H1 (cell line): ENCODE data around the gene FIS1. TPM values are rescaled to one million over a fixed set of nuclear protein-coding genes. Genes with fewer than 3 reads are reported as not detected.

Experiments
- CTCF ChIA-PET: fragments of 300-600 bp; sonication (Branson Sonifier 250); formaldehyde crosslinking; loops from one replicate; lab custom pipeline; 2021; ENCODE audit not compliant: partially characterized antibody; lab: Charles Lee
- POLR2A ChIA-PET: fragments of 300-600 bp; sonication (Branson Sonifier 250); formaldehyde crosslinking; loops from one replicate; lab custom pipeline; 2021; ENCODE audit warnings: inconsistent platforms; ENCODE audit not compliant: partially characterized antibody; lab: Charles Lee
- DNase-seq, 2 experiments: peaks; one replicate each; pipeline versions ENCODE4 v3.0.0 to v3.0.0-alpha.2; 2010 to 2022; ENCODE audit warnings: low spot score in 2 of 2, low read depth in 1 of 2, mixed read lengths in 1 of 2
- FAIRE-seq: peaks from 2 replicates; lab custom pipeline; 2011; peaks lifted over from hg19 to GRCh38; lab: Jason Lieb, UNC
- H2AFZ ChIP-seq: 2 replicates; pipeline ENCODE4 v1.8.1; 2012; ENCODE audit warnings: low read length, inconsistent platforms
- H2AK5ac ChIP-seq: 2 replicates; pipeline ENCODE4 v1.6.1; 2013; ENCODE audit warnings: low read depth, low read length
- H2BK120ac ChIP-seq: replicated peaks from 2 replicates; pipeline ENCODE3; 2013; ENCODE audit warnings: low read depth, low read length, inconsistent platforms
- H2BK12ac ChIP-seq: 2 replicates; pipeline ENCODE4 v1.6.1; 2013; ENCODE audit warnings: low read depth, low read length
- H2BK15ac ChIP-seq: 2 replicates; pipeline ENCODE4 v1.6.1; 2013; ENCODE audit warnings: low read length
- H2BK20ac ChIP-seq: 2 replicates; pipeline ENCODE4 v1.6.1; 2013; ENCODE audit warnings: low read length
- H2BK5ac ChIP-seq: 2 replicates; pipeline ENCODE4 v1.6.1; 2013; ENCODE audit warnings: low read depth, low read length
- H3K14ac ChIP-seq: 2 replicates; pipeline ENCODE4 v1.6.1; 2013; ENCODE audit warnings: inconsistent platforms; ENCODE audit not compliant: insufficient read length
- H3K18ac ChIP-seq: 2 replicates; pipeline ENCODE4 v1.6.1; 2013; ENCODE audit warnings: low read length; ENCODE audit errors: extremely low read depth
- H3K23ac ChIP-seq: 2 replicates; pipeline ENCODE4 v1.6.1; 2013; ENCODE audit warnings: inconsistent platforms; ENCODE audit not compliant: insufficient read length
- H3K23me2 ChIP-seq: 2 replicates; pipeline ENCODE4 v1.6.1; 2013; ENCODE audit warnings: low read depth, low read length
- H3K27ac ChIP-seq: 2 replicates; pipeline ENCODE4 v1.6.1; 2011; ENCODE audit warnings: low read depth, low read length, inconsistent platforms
- H3K27me3 ChIP-seq, 4 experiments: replicated peaks in 1 of 4; 1 replicate in 1 of 4; 2 replicates in 3 of 4; pipeline versions ENCODE4 v1.6.1 to v1.8.1; 2011 to 2013; ENCODE audit warnings: low read length in 3 of 4, mild to moderate bottlenecking in 3 of 4, inconsistent platforms in 2 of 4, mixed read lengths in 2 of 4, moderate library complexity in 1 of 4; ENCODE audit not compliant: control insufficient read depth in 3 of 4, insufficient read depth in 3 of 4; ENCODE audit errors: extremely low read depth in 1 of 4
- H3K36me3 ChIP-seq, 4 experiments: 2 replicates each; pipeline versions ENCODE4 v1.6.1 to v1.8.1; 2011 to 2013; ENCODE audit warnings: mild to moderate bottlenecking in 4 of 4, low read length in 3 of 4, moderate library complexity in 2 of 4, control low read depth in 1 of 4, inconsistent platforms in 1 of 4; ENCODE audit not compliant: insufficient read depth in 4 of 4, control insufficient read depth in 2 of 4
- H3K4ac ChIP-seq: replicated peaks from 2 replicates; pipeline ENCODE3; 2013; ENCODE audit warnings: low read length, low read depth, mixed read lengths, inconsistent platforms; ENCODE audit not compliant: insufficient read length
- H3K4me1 ChIP-seq, 4 experiments: replicated peaks in 1 of 4; 1 replicate in 1 of 4; 2 replicates in 3 of 4; pipeline versions ENCODE4 v1.6.1 to v1.8.1; 2011 to 2013; ENCODE audit warnings: low read length in 3 of 4, inconsistent platforms in 2 of 4, mixed read lengths in 1 of 4; ENCODE audit not compliant: insufficient read depth in 4 of 4, control insufficient read depth in 3 of 4
- H3K4me2 ChIP-seq, 2 experiments: 2 replicates each; pipeline versions ENCODE4 v1.6.1 to v1.8.1; 2011 to 2013; ENCODE audit warnings: low read depth in 2 of 2, low read length in 2 of 2, control low read depth in 1 of 2, inconsistent platforms in 1 of 2, mild to moderate bottlenecking in 1 of 2; ENCODE audit not compliant: insufficient read depth in 1 of 2
- H3K4me3 ChIP-seq, 4 experiments: fragments of 200-600, 300-600 bp in 1 of 4; sonication (generic), shearing (Covaris generic), sonication (Bioruptor Twin) in 1 of 4; 2 replicates each; pipeline versions ENCODE4 v1.5.1 to v1.8.1; 2011 to 2016; ENCODE audit warnings: low read length in 4 of 4, low read depth in 3 of 4, control low read depth in 2 of 4, inconsistent platforms in 2 of 4, mild to moderate bottlenecking in 2 of 4, mixed read lengths in 1 of 4, moderate library complexity in 1 of 4; ENCODE audit not compliant: insufficient read depth in 2 of 4; ENCODE audit errors: extremely low read depth in 1 of 4
- H3K56ac ChIP-seq: replicated peaks from 2 replicates; pipeline ENCODE3; 2013; ENCODE audit warnings: low read depth, mild to moderate bottlenecking, mixed read lengths, low read length, inconsistent platforms; ENCODE audit not compliant: insufficient read length
- H3K79me1 ChIP-seq: 2 replicates; pipeline ENCODE4 v1.6.1; 2013; ENCODE audit warnings: low read depth, low read length, control low read depth
- H3K79me2 ChIP-seq, 2 experiments: 2 replicates each; pipeline versions ENCODE4 v1.6.1 to v1.8.1; 2012 to 2013; ENCODE audit warnings: low read length in 2 of 2, mild to moderate bottlenecking in 2 of 2, inconsistent platforms in 1 of 2; ENCODE audit not compliant: insufficient read depth in 2 of 2, control insufficient read depth in 1 of 2
- H3K9ac ChIP-seq, 4 experiments: replicated peaks in 1 of 4; 1 replicate in 1 of 4; 2 replicates in 3 of 4; pipeline versions ENCODE4 v1.6.1 to v1.8.1; 2011 to 2013; ENCODE audit warnings: low read depth in 3 of 4, low read length in 3 of 4, control low read depth in 2 of 4, mild to moderate bottlenecking in 2 of 4, moderate library complexity in 2 of 4, inconsistent platforms in 1 of 4; ENCODE audit errors: extremely low read depth in 1 of 4
- H3K9me3 ChIP-seq, 2 experiments: 2 replicates each; pipeline versions ENCODE4 v1.6.1 to v1.8.1; 2012 to 2013; ENCODE audit warnings: mild to moderate bottlenecking in 2 of 2, moderate library complexity in 2 of 2, control low read depth in 1 of 2, inconsistent platforms in 1 of 2, low read depth in 1 of 2, low read length in 1 of 2, mixed read lengths in 1 of 2; ENCODE audit not compliant: insufficient read depth in 2 of 2
- H4K20me1 ChIP-seq, 2 experiments: replicated peaks in 1 of 2; 2 replicates each; pipeline versions ENCODE3 to v1.8.1; 2011 to 2013; ENCODE audit warnings: inconsistent platforms in 2 of 2, low read length in 2 of 2, mild to moderate bottlenecking in 1 of 2; ENCODE audit not compliant: insufficient read depth in 2 of 2, control insufficient read depth in 1 of 2
- H4K5ac ChIP-seq: 2 replicates; pipeline ENCODE4 v1.6.1; 2013; ENCODE audit warnings: low read length, low read depth, mixed read lengths, inconsistent platforms; ENCODE audit not compliant: insufficient read length
- H4K8ac ChIP-seq: 2 replicates; pipeline ENCODE4 v1.8.0; 2013; ENCODE audit warnings: mild to moderate bottlenecking, moderate library complexity, low read length, inconsistent platforms; ENCODE audit not compliant: insufficient read depth; ENCODE audit errors: extremely low read depth
- H4K91ac ChIP-seq: replicated peaks from 2 replicates; pipeline ENCODE3; 2013; ENCODE audit warnings: low read length, mixed read lengths, inconsistent platforms; ENCODE audit not compliant: insufficient read length
- CREB1 ChIP-seq: IDR thresholded peaks from 2 replicates; pipeline ENCODE4 v1.6.1; 2012; ENCODE audit warnings: inconsistent platforms
- EZH2 ChIP-seq: fragments of 200-600 bp; sonication (generic); IDR thresholded peaks from 2 replicates; pipeline ENCODE4 v1.7.1; 2012; ENCODE audit warnings: low read depth, mild to moderate bottlenecking, moderate library complexity, low read length, inconsistent platforms; ENCODE audit not compliant: severe bottlenecking
- NANOG ChIP-seq: IDR thresholded peaks from 2 replicates; pipeline ENCODE4 v1.6.1; 2011; ENCODE audit warnings: low read length, low read depth, mild to moderate bottlenecking, inconsistent platforms; ENCODE audit not compliant: insufficient read depth, poor library complexity, severe bottlenecking
- POU5F1 ChIP-seq: IDR thresholded peaks from 2 replicates; pipeline ENCODE4 v1.6.1; 2011; ENCODE audit warnings: low read depth, mild to moderate bottlenecking, low read length, moderate library complexity
- RBBP5 ChIP-seq: IDR thresholded peaks from 2 replicates; pipeline ENCODE4 v1.7.1; 2012; ENCODE audit warnings: low read depth, mild to moderate bottlenecking, inconsistent platforms, low read length, moderate library complexity, borderline replicate concordance
- RNF2 ChIP-seq: fragments of 200-900, 300-1000 bp; sonication (generic); IDR thresholded peaks from 2 replicates; pipeline ENCODE4 v1.7.1; 2016; ENCODE audit warnings: borderline replicate concordance, low read depth, mild to moderate bottlenecking, antibody characterized with exemption, low read length; ENCODE audit not compliant: poor library complexity, severe bottlenecking; ENCODE audit errors: missing control alignments
- SIRT6 ChIP-seq: IDR thresholded peaks from one replicate; pipeline ENCODE4 v1.7.1; 2012; ENCODE audit warnings: low read length, inconsistent platforms
- SP2 ChIP-seq: IDR thresholded peaks from 2 replicates; pipeline ENCODE4 v1.6.1; 2012; ENCODE audit warnings: mild to moderate bottlenecking, low read length, inconsistent platforms
- WGBS, 2 experiments: shearing (Covaris generic) in 1 of 2; methylation state at CpG; one replicate each; pipeline versions ENCODE4 v1.1.6 to v1.1.7; 2013 to 2015; ENCODE audit warnings: low lambda C conversion rate in 2 of 2, mixed read lengths in 2 of 2, inconsistent platforms in 1 of 2, low coverage in 1 of 2, missing lambda C conversion rate in 1 of 2; ENCODE audit not compliant: insufficient replicate concordance in 2 of 2, insufficient coverage in 1 of 2, insufficient read length in 1 of 2; ENCODE audit errors: extremely low coverage in 1 of 2, missing lambda C conversion rate in 1 of 2; 5-methylcytosine and 5-hydroxymethylcytosine counted together
- polyA plus RNA-seq, 7 experiments: library from polyadenylated mRNA; depleted of rRNA in 3 of 7; stranded (reverse) in 5 of 7; unstranded in 2 of 7; fragments of >200 nt in 5 of 7; fragments of 200-250 nt in 2 of 7; gene quantifications; 1 replicate in 5 of 7; 2 replicates in 1 of 7; 4 replicates in 1 of 7; pipeline versions ENCODE4 v1.2.1 to v1.2.3, GENCODE V29; 2011 to 2013; ENCODE audit warnings: missing spikeins in 2 of 7, mixed read lengths in 2 of 7
- total RNA-seq: library from RNA; stranded (reverse); fragmentation: NEBNext Ultra II Directional; extraction: Animal tissue kit (Norgen Biotek cat#: 25700); gene quantifications from 2 replicates; pipeline ENCODE4 v1.2.1, GENCODE V29; 2021
- TF ChIP-seq, protein P1 (sequence below), 3 experiments: IDR thresholded peaks; 1 replicate in 2 of 3; 2 replicates in 1 of 3; pipeline versions ENCODE4 v1.5.1 to v1.6.1; 2011; ENCODE audit warnings: low read length in 3 of 3, mild to moderate bottlenecking in 3 of 3, inconsistent platforms in 2 of 3, low read depth in 1 of 3, moderate library complexity in 1 of 3; ENCODE audit not compliant: insufficient read depth in 1 of 3; ENCODE audit errors: control extremely low read depth in 1 of 3
- TF ChIP-seq, protein P2 (sequence below): IDR thresholded peaks from 2 replicates; pipeline ENCODE4 v1.6.1; 2011; ENCODE audit warnings: low read depth, mild to moderate bottlenecking, low read length; ENCODE audit not compliant: insufficient read depth

The FIS1 gene
- total and polyA plus RNA-seq, 2 of the 8 experiments (the other 6 are each of a cell fraction or from before 2014, with no cell fraction given): 128 to 195 TPM

DNA sequence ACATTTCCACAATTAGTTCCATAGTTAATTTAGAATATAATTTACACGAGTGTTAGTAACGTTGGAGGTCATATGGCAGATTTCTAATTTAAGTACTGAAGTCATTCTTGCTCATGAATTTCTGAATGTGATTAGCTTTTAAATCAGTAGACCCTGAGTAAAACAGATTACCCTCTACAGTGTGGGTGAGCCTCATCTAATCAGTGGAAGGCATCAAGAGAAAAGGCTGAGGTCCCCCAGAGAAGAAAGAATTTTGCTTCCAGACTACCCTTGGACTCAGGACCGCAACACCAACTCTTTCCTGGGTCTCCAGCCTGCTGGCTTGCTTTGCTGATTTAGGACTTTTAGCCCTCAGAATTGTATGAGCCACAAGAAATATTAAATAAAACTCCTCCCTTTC, 43.6 kb upstream of the FIS1 start:
- Histone ChIP-seq H4K20me1 (no peaks in the 10 kb centered on the region), H3K4me1 (peaks cover 4 to 27% (median 15%) of the 10 kb centered on the region in 4 experiments), H3K23ac (no peak overlapping the region), H2BK15ac (no peak overlapping the region), H3K9ac (no peak overlapping the region), H2BK5ac (no peak overlapping the region), H3K79me2 (peaks cover 0 to 19% of the 10 kb centered on the region in 2 experiments; a peak in 2 of 4 replicates), H2BK120ac (no peak overlapping the region), H2BK12ac (no peak overlapping the region), H3K56ac (no peak overlapping the region), H2AK5ac (no peak overlapping the region), H4K91ac (no peak overlapping the region), H3K23me2 (peaks cover 4% of the 10 kb centered on the region; the same call in 1 of the 2 replicates), H2AFZ (no peak overlapping the region), H3K4ac (no peak overlapping the region), H3K27ac (no peak overlapping the region), H3K27me3 (no peaks in the 10 kb centered on the region), H2BK20ac (no peak overlapping the region), H3K4me2 (peak overlapping the region; percentile 34 to 65), H3K79me1 (peaks cover 5% of the 10 kb centered on the region; the same call in 1 of the 2 replicates), H3K36me3 (peaks cover 0 to 8% (median 5%) of the 10 kb centered on the region in 4 experiments; a peak in 3 of 8 replicates), H3K4me3 (peak overlapping the region; percentile 8 to 62 (median 26); a peak in 3 of 8 replicates), H3K9me3 (no peaks in the 10 kb centered on the region), H3K14ac (no peak overlapping the region), H4K8ac (no peak overlapping the region), H4K5ac (no peak overlapping the region), H3K18ac (no peak overlapping the region)
- CTCF ChIA-PET: interaction anchor here (0.9 kb wide), 1 partner anchor 12 kb away, joined by 5 read pairs; no protein-coding TSS in a partner anchor
- FAIRE-seq: no peak
- DNase-seq: no peak
- 93% methylated on average over 3 of the region's 3 CpGs; no CpG with 5 or more reads in 1 of the 2 experiments for WGBS, 2 experiments
- POLR2A ChIA-PET: interaction anchor here (1.8 to 7.4 kb wide), 2 partner anchors 10 to 16 kb away, joined by 4 to 144 read pairs; no protein-coding TSS in a partner anchor
- no peak for TF ChIP-seq RBBP5
- TF ChIP-seq, protein P1, sequence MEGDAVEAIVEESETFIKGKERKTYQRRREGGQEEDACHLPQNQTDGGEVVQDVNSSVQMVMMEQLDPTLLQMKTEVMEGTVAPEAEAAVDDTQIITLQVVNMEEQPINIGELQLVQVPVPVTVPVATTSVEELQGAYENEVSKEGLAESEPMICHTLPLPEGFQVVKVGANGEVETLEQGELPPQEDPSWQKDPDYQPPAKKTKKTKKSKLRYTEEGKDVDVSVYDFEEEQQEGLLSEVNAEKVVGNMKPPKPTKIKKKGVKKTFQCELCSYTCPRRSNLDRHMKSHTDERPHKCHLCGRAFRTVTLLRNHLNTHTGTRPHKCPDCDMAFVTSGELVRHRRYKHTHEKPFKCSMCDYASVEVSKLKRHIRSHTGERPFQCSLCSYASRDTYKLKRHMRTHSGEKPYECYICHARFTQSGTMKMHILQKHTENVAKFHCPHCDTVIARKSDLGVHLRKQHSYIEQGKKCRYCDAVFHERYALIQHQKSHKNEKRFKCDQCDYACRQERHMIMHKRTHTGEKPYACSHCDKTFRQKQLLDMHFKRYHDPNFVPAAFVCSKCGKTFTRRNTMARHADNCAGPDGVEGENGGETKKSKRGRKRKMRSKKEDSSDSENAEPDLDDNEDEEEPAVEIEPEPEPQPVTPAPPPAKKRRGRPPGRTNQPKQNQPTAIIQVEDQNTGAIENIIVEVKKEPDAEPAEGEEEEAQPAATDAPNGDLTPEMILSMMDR (IDR thresholded peaks at IDR 0.05; ENCODE audit: control extremely low read depth in 1 of 3, insufficient read depth in 1 of 3, low read depth in 1 of 3, low read length in 3 of 3): no peak
- TF ChIP-seq CREB1: no peak
- TF ChIP-seq SIRT6: no peak
- TF ChIP-seq NANOG: no peak
- no peak for TF ChIP-seq RNF2
- no peak for TF ChIP-seq SP2
- no peak for TF ChIP-seq POU5F1
- TF ChIP-seq EZH2: no peak
- TF ChIP-seq, protein P2, sequence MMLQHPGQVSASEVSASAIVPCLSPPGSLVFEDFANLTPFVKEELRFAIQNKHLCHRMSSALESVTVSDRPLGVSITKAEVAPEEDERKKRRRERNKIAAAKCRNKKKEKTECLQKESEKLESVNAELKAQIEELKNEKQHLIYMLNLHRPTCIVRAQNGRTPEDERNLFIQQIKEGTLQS: no peak
